GM19035 (cell line): Measurements from ENCODE around the gene DNM3.

Source experiments
- ATAC-seq: cut with Tn5 transposase; IDR thresholded peaks from one replicate; pipeline ENCODE4 v1.9.1; 2021; ENCODE audit not compliant: unreplicated experiment

DNM3 gene

GRCh38 chr1:172443666-172444453 is 602.6 kb downstream of the DNM3 start, which contains the start of gene PIGC:
Gene PIGC (minus strand): TSS chr1:172444069. CDS start chr1:172442622, 1,447 bp downstream.
- peak; percentile 100 for ATAC-seq

- no peak for ATAC-seq
Measured at GRCh38 chr1:172446547-172446946, 605.2 kb downstream of the DNM3 start.

DNA sequence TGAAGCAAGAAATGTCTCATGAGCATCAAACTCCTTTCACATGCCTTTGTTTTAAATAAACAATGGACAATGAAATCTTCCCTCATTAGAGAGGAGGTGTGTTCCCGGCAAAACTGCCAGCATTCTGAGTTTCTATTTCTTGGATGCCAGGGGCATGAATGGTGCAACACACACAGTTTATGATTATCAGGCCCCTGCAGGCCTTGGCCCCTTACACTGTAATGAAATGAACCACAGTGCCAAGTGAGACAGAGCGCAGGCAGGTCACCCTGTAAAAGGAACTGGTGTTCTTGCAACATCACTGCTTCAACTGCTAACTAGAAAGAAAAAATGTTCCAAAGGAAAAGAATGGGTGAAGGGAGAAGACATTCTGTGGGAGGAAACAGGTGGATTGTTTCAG is 606.3 kb downstream of the DNM3 start:
- no peak for ATAC-seq

GRCh38 chr1:172448995-172449584 is 607.8 kb downstream of the DNM3 start:
- no peak for ATAC-seq

DNA sequence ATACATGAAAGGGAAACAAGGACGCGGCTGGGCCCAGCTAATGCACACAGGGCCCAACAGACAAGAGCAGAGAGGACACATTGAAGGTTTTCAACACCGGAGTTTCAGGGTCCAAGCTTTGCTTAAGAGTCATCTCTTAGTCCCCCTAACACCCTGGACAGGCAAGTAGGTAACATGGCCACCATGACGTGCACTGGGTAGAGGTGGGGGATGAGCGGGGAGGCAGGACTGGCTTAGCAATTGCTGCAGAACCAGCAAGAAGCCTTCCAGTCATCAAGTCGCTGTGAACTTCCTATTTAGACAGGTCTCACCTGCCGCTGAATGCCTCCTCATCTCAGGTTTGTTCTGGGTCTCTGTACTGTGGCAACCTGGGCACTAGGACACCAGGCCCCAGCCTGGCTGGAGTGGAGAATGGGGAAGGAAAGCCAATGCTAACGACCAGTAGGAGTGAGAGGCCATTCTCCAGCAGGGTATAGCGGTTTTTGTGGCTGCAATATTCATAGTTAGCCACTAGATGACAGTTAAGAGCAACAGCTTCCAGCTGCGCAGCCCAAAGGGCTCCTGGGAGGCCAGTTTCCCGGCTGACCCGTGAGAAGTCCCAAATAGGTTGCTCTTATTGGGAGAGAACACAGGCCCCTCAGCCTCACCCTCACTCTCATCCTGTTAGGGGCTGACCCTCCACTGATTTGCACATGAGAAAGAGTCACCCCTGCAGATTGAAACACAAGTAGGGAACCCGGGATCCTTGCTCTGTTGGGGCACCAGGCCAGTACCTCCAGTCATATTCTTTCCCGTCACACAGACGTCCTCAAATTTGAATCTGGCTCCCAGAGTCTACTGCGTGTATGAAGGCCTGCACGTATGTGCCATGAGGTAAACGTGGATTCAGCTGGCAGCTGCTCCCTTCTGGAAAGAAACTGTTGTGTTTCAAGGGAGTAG is 608.6 kb downstream of the DNM3 start:
- ATAC-seq: peak; percentile 92

DNA sequence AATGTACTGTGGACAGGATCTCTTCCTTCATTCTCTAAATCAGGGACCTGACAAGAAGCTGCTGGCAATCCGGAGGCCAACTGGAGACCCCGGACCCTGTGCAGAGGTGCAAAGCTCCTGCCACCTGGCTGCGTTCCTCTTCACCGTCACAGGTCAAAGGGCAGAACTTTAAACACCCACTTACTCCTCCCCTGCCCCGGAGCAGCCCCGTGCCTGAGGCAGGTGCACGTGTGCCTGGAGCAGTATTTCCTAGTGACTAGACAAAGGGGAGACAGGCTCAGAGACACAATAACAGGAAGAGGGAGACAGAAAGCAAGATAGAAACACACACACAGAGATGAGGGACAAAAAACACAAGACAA is 609.2 kb downstream of the DNM3 start:
- no peak for ATAC-seq

DNA sequence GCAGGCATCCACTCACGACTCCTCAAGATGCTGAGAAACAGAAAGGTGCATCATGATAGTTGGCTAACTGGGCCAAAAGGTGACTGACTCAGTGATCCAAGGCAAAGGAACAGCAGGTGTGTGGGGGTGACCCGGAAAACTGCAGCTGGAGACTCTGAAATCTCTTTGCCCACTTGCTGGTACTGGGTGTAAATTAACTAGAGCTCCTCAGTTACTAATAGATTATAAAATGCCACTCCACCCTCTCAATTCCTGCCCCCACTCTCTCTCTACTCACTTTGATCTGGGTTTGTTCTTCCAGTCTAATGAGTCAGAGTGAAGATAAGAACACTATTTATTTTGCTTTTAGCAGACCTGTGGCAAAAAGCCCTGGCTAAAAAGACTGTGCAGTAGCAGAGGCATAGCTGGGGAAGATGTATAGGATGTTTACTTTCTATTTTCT is 609.7 kb downstream of the DNM3 start:
- no peak for ATAC-seq

DNA sequence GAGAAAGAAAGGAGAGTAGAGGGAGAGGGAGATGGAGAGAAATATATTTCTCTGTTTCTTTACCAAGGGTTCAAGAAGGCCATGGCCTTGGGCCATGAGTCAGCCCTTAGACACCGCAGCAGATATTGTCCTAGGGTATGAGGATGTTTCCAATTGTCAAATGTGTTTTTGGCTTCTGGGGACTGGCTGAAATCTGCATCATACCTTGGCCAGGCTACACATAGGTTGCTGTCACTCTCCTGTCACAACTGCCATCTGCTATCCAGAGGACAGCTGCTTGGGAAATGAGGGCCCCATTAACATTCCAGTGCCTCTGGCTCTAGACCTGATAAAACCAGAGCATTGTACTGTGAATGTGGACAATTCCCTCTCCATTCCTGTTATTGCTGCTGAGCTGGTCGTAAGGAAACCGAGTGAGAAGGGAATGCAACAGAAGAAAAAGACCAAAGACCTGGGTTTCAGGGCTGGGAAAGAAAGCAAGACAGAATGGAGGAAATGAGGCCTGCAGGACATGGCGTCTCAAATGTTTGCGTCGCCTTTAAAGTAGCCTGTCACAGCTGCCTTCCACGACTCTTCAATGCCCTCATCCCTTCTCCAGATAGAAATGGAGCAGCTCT is 611.3 kb downstream of the DNM3 start:
- ATAC-seq: no peak

GRCh38 chr1:172453153-172453545 is 611.9 kb downstream of the DNM3 start:
- ATAC-seq: no peak

DNA sequence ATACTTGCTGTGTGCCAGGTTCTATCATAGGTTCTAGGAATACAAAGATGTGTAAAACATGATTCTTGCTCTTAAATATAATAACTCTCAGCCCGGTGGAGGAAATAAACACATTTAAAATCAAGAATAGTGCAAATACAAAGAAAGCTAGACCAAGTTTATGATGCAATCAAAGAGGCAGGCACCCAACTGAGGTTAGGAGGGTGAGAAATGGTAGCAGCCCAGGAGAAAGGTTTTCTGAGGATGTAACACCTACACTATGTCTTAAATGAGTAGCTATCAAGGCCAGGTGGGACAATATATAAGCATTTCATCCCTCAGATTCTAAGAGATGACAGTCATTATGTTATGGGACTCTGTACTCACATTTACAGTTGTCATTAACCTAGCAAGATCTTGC is 612.3 kb downstream of the DNM3 start:
- no peak for ATAC-seq

GRCh38 chr1:172455451-172455850 is 614.2 kb downstream of the DNM3 start:
- ATAC-seq: no peak

- no peak for ATAC-seq
Measured at GRCh38 chr1:172456344-172456769, 615.1 kb downstream of the DNM3 start.

DNA sequence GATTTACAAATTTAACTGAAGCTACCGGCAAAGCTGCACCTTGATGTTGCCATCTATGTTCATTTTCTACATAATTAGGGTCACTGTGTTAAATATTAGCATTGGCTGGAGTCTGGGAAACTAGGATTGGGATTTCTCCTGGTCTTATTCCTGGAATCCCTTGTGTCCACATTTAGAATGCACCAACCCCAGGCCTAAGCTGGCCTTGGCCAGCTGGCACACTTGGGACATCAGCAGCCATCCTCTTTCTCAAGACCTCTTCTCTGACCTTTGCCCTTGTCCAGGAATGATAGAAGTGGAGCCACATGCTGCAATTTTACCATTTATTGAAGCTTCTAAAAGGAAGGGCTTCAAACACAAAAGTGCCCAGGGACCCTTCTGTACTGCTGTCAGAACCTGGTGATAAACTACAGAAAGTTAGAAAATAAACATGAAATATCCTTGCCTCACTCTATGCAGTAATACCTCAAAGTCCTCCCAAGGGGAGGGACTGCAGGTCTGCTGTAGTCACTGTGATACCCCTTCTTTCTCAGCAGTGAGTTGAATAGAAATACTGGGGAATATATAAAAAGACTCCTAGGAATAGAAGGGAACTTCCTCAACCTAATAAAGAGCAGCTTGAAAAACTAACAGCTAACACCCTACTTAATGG is 616.3 kb downstream of the DNM3 start:
- no peak for ATAC-seq

DNA sequence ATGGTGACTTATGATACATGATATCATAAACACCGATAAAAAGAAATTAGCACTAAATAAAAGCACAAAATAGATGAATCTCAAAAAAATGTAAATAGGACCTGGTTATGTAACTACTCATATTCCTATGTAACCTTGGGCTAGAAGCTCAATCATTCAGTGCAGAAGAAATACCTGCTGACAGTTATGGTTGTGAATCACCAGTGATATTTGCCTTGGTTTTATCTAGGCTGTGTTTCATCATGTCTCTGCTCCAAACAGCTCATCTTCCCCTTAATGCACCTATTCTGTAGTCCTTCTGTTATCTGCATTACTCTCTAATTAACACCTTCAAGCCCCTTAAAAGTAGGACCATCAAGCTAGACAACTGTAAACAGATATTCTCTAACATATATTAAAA is 618.9 kb downstream of the DNM3 start:
- ATAC-seq: no peak

DNA sequence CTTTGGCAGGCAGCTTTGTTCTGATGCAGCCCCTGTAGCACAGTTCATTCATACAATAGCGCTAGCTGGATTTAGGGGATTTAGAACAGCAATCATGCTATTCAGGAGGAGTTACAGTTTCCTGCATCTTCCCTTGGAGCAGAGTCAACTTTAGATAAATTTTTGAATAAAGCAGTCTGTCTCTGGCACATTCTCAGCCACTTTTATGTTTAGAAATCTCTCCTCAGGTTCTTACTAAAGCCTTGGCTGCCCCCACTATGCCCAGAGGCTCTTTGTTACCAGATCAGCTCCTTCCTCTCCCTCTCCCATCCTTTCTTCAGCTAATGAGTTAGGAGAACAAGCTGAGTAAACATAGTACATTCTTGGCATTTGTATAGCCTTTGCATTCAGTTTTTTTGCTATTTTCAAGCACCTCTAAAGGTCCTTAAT is 619.6 kb downstream of the DNM3 start:
- ATAC-seq: no peak
